GM21447 (cell line): ENCODE results near the gene SLC38A10.

ENCODE experiments used
- ATAC-seq: cut with Tn5 transposase; IDR thresholded peaks from one replicate; pipeline ENCODE4 v1.9.1; 2021; ENCODE audit not compliant: unreplicated experiment

The SLC38A10 gene

DNA sequence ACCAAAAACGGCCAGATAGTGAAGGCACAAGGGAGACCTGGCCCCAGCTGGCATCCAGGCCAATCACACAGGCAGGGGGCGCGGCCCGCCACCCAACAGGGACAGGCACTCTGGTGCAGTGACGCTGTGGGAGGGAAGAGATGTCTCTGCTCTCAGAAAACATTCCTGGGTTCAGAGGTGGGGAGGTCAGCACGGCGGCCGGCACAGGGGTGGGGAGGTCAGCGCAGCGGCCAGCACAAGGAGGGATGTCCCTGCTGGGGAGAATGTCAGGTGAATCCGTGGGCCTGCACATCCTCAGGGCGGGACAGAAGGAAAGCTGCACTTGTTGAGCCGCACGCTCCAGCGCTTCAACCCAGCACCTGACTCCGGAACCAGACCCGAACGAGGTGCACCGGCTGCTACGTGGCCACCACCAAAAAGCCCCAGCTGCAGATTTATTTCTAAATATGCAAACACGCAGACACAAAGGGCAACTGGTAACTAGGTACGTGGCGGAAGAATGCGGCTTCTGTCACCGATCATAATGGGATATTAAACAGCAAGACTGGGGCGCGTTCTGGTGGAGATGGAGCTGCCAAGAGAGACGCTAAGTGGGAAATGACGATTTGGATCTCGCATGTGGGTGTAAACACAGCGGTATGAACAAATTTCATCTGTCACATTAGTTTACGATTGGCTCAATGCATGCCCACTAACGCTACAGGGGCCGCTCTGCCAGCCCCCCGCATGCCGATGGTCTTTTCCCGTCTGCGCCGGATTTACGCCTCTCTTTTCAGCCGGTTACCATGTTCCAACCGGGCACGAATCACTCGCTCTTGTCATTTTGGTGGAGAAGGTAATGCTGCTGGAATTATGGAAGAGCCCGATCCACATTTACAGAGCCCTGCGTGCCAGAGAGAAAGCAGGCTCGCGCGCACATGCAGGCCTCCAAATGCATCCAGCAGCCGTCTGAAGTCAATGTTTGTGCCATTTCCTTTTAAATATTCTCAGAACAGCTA, 15.5 kb downstream of the SLC38A10 start:
- ATAC-seq: no peak

- ATAC-seq: no peak
Observed at GRCh38 chr17:81278831-81279230, 16.3 kb downstream of the SLC38A10 start.

- no peak for ATAC-seq
Observed at GRCh38 chr17:81277946-81278693, 17.0 kb downstream of the SLC38A10 start.

DNA sequence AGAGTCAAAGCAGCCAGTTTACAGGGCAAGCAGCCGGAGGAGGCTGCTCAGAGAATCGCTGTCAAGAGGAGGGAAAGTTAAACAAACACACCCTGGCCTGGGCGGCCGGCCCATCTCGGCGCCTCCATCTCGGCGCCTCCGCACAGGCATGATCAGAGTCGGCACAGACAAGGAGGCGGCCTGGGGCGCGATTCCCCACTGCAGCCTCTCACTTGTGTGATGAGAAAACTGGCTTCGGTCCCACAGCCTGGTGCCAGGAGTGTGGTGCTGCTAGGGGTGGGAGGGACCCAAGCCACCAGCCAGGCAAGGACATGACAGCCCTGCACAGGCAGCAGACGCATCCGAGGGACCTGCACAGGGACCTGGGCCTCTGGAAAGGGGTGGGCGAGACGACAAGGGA, 17.7 kb downstream of the SLC38A10 start:
- no peak for ATAC-seq

DNA sequence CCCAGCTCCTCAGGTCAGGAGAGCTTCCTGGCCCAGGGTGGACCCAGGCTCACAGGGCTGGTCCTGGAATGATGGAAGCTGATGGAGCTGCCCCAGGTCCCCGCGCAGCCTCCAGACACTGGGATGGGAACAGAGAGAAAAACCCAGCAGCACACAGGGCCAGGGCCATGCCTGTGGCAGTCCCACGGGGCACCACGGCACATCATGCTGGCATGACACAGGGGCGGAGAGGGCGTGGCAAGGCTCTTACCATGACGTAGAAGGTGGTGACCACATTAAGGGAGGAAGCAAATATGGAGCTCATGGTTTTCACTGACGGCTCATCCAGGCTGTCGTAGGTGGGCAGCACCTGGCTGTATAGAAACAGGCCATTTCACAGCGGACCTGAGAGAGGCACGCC, 18.3 kb downstream of the SLC38A10 start:
- no peak for ATAC-seq

DNA sequence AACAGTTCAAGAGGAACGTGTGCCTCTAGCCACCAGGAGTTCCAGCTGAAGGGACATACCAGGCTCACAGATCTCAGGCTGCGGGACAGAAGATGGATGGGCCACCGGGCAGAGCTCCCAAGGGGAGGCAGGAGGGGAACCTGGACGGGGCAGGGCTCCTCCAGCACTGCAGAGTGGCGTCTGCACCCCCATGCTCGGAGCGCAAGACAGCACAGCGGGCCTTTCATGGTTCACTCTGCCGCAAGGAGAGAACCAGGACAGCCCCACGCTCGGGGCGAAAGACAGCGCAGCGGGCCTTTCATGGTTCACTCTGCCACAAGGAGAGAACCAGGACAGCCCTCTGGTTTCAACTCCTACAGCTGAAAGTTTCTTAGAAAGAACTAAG, 20.6 kb downstream of the SLC38A10 start:
- no peak for ATAC-seq

DNA sequence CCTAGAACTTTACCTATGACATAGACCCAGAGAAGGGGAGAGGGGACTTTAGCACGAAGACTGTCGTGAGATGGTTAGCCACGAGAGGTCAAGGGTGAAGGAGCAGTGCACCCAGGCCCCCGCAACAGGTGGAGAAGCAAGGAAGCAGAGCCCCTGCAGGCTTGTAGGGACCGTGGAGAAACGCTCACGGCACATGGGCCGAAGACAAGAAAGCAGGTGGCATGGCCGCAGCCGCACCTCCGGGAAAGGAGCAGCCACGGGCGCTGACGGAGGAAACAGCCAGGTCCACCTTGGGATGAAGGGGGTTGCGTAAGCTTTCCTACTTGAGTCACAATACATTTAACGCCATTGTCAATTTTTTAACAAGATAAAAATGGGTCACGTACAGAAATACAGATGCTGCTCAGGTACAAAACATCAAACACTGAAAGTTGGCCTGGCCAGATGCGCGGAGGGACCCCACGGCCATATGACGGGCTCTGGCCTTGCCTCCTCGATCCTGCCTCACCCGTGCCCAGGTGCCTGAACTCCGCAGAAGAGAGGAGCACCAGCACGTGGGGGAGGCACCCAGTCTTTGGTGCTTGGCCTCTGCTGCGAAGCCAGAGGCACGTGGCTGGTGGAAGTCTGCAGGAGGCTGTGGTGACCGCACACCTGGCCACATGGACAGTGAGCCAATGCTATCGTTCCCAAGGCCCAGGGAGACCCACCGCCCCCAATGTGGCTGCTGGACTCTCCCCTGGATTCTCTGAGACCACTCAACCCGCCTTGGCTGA, 21.2 kb downstream of the SLC38A10 start:
- no peak for ATAC-seq

DNA sequence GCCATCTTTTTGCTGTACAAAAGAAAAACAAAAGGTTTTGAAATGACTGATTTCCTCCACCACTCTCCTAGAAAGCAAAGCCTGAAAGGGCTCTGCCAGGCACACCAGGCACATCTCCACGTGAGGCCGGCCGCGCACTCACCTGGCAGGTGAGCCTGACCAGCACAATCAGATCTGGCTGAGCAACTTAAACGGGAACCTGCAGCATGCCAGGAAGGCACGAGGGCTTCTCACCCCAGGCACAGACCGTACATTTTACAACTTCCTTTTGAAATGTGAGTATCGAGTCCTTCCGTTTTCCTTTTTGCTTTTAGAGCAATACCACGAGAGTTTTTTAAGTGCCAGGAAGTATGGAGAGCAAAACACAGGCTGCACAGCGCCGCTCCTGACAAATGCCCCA, 22.5 kb downstream of the SLC38A10 start:
- no peak for ATAC-seq

DNA sequence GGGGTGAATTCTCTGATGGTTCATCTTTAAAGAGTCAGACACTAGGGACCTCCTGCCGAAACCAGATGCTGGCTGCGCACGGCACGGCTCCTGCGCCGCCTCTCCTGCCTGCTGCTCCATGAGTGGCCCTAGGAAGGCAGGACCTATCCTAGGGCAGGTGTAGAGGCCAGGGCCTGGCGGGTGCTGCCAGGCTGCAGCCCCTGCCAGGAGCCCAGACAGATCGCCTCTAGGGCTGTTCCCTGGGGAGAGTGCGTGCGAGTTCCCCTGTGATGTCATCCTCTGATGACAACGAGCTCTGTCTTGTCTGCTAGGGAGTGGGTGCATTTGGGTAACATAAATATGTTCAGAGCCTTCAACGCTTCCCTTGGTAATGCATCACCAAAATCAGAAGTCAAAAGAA, 23.9 kb downstream of the SLC38A10 start:
- no peak for ATAC-seq

DNA sequence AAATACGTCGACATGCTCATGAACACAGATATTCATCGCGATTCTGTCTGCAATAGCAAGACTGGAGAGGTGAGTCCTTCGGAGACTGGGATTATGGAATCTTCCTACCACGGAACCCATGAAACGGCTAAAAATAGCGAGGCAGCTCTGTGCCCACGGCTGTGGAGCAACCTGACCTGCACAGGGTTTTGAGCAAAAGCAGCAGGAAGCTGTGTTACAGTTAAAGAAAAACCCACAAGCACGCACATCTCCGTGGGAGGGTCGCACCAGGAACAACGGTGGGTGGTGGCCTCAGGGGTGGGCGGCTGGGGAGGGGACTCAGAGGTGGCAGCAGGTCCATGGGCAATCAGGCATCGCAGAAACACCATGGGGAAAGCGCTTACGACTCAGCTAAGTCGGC, 24.8 kb downstream of the SLC38A10 start:
- no peak for ATAC-seq

GRCh38 chr17:81267390-81268067, 27.6 kb downstream of the SLC38A10 start:
- no peak for ATAC-seq

GRCh38 chr17:81265576-81265975, 29.5 kb downstream of the SLC38A10 start:
- ATAC-seq: no peak

DNA sequence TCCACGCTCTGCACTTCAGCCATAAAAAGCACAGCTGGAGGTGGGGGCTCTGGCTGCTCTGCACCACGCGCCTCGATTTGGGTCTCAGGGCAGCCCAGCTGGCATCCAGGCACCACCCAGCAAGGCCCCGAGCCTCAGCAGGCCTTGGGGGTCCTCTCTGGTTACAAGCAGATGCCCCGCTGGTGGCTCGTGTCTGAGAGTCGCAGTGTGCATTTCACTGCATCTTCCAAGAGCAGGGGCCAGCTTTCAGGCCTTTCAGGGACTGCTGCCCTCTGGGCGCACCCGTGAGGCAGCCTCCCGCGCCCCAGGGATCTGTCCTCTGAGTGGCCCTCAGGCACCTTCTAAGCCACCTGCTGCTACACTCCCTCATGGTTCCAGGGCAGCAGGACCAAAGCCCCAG, 30.5 kb downstream of the SLC38A10 start:
- no peak for ATAC-seq

- no peak for ATAC-seq
Observed at GRCh38 chr17:81263371-81264181, 31.5 kb downstream of the SLC38A10 start.

- no peak for ATAC-seq
Observed at GRCh38 chr17:81261582-81262336, 33.3 kb downstream of the SLC38A10 start.

DNA sequence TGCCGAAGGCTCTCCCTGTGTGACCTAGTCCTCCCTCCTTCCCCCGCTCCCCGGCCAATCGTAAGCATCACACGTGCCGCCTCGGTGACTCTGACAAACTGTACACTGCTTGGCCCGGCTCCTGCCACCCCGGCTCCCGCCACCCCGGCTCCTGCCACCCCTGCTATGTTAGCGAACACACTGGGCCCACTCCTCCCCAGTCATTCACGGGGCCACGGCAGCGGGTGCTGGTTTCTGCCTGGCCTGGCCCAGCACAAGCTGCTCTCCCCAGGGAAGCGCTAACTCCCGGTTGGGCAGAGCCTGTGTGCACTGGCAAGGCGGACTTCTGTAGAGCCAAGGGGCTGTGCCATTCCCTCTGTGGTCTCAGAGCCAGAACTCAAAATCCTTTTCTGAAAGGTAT, 34.0 kb downstream of the SLC38A10 start:
- no peak for ATAC-seq

DNA sequence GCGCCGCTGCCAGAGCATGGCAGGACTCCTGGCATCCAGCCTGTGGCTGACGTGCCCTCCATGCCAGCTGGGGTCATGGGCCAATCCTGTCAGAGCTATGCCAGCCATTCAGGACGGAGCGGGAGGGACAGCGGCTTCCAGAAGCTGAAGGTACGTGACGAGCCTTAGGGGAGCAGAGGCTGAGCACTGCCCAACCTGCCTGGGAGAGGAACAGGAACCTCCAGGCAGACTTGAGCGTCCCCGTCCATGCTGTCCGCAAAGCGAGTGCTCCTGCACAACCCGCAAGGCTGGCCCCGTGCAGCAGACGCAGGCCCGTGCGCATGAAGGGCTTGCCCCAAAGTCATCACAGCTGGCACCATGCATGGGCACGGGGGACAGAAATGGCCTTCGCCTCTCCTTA, 34.5 kb downstream of the SLC38A10 start:
- no peak for ATAC-seq

GRCh38 chr17:81260171-81260570, 34.9 kb downstream of the SLC38A10 start:
- no peak for ATAC-seq

- ATAC-seq: no peak
Observed at GRCh38 chr17:81259058-81259605, 36.0 kb downstream of the SLC38A10 start.
